ENCODE measurements around the gene UQCRH. TPM values are rescaled to one million over a fixed set of nuclear protein-coding genes. Genes with fewer than 3 reads are reported as not detected.

The UQCRH gene
- total and polyA plus RNA-seq, 2 of the 8 experiments (the other 6 are each of a cell fraction or from before 2014, with no cell fraction given), result 626 to 1,112 TPM

- TF ChIP-seq ATF3 (IDR thresholded peaks at IDR 0.05; ENCODE audit: insufficient read depth, low read depth, low read length) (no peak), TEAD4 (IDR thresholded peaks at IDR 0.05; ENCODE audit: low read depth, low read length) (no peak), E2F6 (IDR thresholded peaks at IDR 0.05) (no peak), KDM5A (IDR thresholded peaks at IDR 0.05; ENCODE audit: low read length) (no peak), PHF8 (conservative IDR thresholded peaks at IDR 0.05; ENCODE audit: low read depth, low read length) (no peak)
Observed at GRCh38 chr1:46344481-46344880, 41.0 kb downstream of the UQCRH start (continued).
